HepG2 (cell line): ENCODE results near the gene USB1. TPM values are rescaled to one million over a fixed set of nuclear protein-coding genes. Genes with fewer than 3 reads are reported as not detected.

Experiments
- BRCA1 ChIP-seq: sonication (generic); formaldehyde crosslinking; IDR thresholded peaks from 2 replicates; pipeline ENCODE4 v1.4.0; 2020; ENCODE audit warnings: missing genetic modification reagents
- ELF4 ChIP-seq: sonication (generic); formaldehyde crosslinking; IDR thresholded peaks from 2 replicates; pipeline ENCODE4 v1.5.0; 2020; ENCODE audit warnings: missing genetic modification reagents, mild to moderate bottlenecking, moderate library complexity, borderline replicate concordance
- KMT2A ChIP-seq: sonication (generic); formaldehyde crosslinking; IDR thresholded peaks from 2 replicates; pipeline ENCODE4 v1.4.0; 2020; ENCODE audit warnings: missing genetic modification reagents
- U2AF1 ChIP-seq: fragments of 200-400 bp; formaldehyde crosslinking; optimal IDR thresholded peaks from 2 replicates; pipeline ENCODE3; 2017; ENCODE audit warnings: mild to moderate bottlenecking, low read depth, low read length
- USF2 ChIP-seq, 2 experiments: sonication (generic) in 1 of 2; formaldehyde crosslinking in 1 of 2; IDR thresholded peaks; 2 replicates each; pipeline versions ENCODE4 v1.5.1 to v1.6.1; 2011 to 2020; ENCODE audit warnings: borderline replicate concordance in 1 of 2, low read depth in 1 of 2, low read length in 1 of 2, mild to moderate bottlenecking in 1 of 2, missing genetic modification reagents in 1 of 2, moderate library complexity in 1 of 2
- XRCC5 ChIP-seq: fragments of 200-400 bp; formaldehyde crosslinking; optimal IDR thresholded peaks from 2 replicates; pipeline ENCODE3; 2017; ENCODE audit warnings: mild to moderate bottlenecking, low read length
- ZFP36L2 ChIP-seq: sonication (generic); formaldehyde crosslinking; IDR thresholded peaks from 2 replicates; pipeline ENCODE4 v1.4.0; 2020; ENCODE audit warnings: missing genetic modification reagents
- ZNF260 ChIP-seq: sonication (generic); formaldehyde crosslinking; IDR thresholded peaks from 2 replicates; pipeline ENCODE4 v1.4.0; 2020; ENCODE audit warnings: missing genetic modification reagents, low read depth, mild to moderate bottlenecking, borderline replicate concordance
- ZNF318 ChIP-seq: sonication (generic); formaldehyde crosslinking; IDR thresholded peaks from 2 replicates; pipeline ENCODE4 v1.4.0; 2020; ENCODE audit warnings: mild to moderate bottlenecking, missing genetic modification reagents
- ZNF329 ChIP-seq: sonication (generic); formaldehyde crosslinking; IDR thresholded peaks from 2 replicates; pipeline ENCODE4 v1.9.0; 2021; ENCODE audit warnings: low read depth, mild to moderate bottlenecking, missing genetic modification reagents
- ZNF496 ChIP-seq: sonication (generic); formaldehyde crosslinking; IDR thresholded peaks from 2 replicates; pipeline ENCODE4 v1.8.1; 2023; ENCODE audit warnings: mild to moderate bottlenecking, moderate library complexity, missing genetic modification reagents; ENCODE audit not compliant: insufficient replicate concordance
- ZNF720 ChIP-seq: sonication (generic); formaldehyde crosslinking; IDR thresholded peaks from 2 replicates; pipeline ENCODE4 v1.4.0; 2020; ENCODE audit warnings: missing genetic modification reagents
- ZNF790 ChIP-seq: sonication (generic); formaldehyde crosslinking; IDR thresholded peaks from 2 replicates; pipeline ENCODE4 v1.8.0; 2022; ENCODE audit warnings: missing genetic modification reagents, mild to moderate bottlenecking, borderline replicate concordance
- ZSCAN25 ChIP-seq: sonication (generic); formaldehyde crosslinking; IDR thresholded peaks from 2 replicates; pipeline ENCODE4 v1.8.0; 2022; ENCODE audit warnings: mild to moderate bottlenecking, missing genetic modification reagents
- polyA plus RNA-seq, 8 experiments: library from polyadenylated mRNA; depleted of rRNA in 3 of 8; stranded (reverse) in 7 of 8; unstranded in 1 of 8; fragments of >200 nt; fragmentation: Illumina TruSeq in 4 of 8; extraction: Trizol in 4 of 8; gene quantifications; 2 replicates each; pipeline versions ENCODE4 v1.2.1 to v1.2.3, GENCODE V29; 2011 to 2016; ENCODE audit warnings: low read depth in 4 of 8, missing spikeins in 1 of 8, mixed read lengths in 1 of 8; ENCODE audit not compliant: insufficient read depth in 1 of 8
- total RNA-seq, 5 experiments: library from RNA; depleted of rRNA; stranded (reverse); fragments of >200 nt; fragmentation: Illumina TruSeq; extraction: Trizol; gene quantifications; 2 replicates each; pipeline ENCODE4 v1.2.3, GENCODE V29; 2016; ENCODE audit warnings: low read depth in 1 of 5

Gene USB1
- total and polyA plus RNA-seq, 2 of the 13 experiments (the other 11 are each of a cell fraction or from before 2014, with no cell fraction given), result 16.7 to 65.4 TPM

GRCh38 chr16:58024486-58025350 is 23.5 kb downstream of the USB1 start (continued):
- peak; percentile 57; the same call in 1 of the 2 replicates for TF ChIP-seq ZNF318 (CRISPR knock-in tag)
- peak; percentile 71 for TF ChIP-seq KMT2A (CRISPR knock-in tag)
- no peak for TF ChIP-seq U2AF1
- no peak for TF ChIP-seq ZNF496 (CRISPR knock-in tag)
- no peak; the same call in 1 of the 2 replicates for TF ChIP-seq ZNF329 (CRISPR knock-in tag)
- TF ChIP-seq ELF4 (CRISPR knock-in tag), result peak; percentile 95; the same call in 1 of the 2 replicates
- no peak for TF ChIP-seq ZNF720 (CRISPR knock-in tag)
- TF ChIP-seq ZNF260, result no peak
- TF ChIP-seq BRCA1 (CRISPR knock-in tag), result no peak; the same call in none of the 2 replicates
- no peak for TF ChIP-seq ZFP36L2 (CRISPR knock-in tag)
- TF ChIP-seq ZNF790 (CRISPR knock-in tag), result no peak
- TF ChIP-seq XRCC5, result peak; percentile 92
- no peak for TF ChIP-seq USF2 (IDR thresholded peaks at IDR 0.05; ENCODE audit: low read depth, low read length)
- peak; percentile 49; the same call in 1 of the 2 replicates for TF ChIP-seq USF2 (CRISPR knock-in tag; IDR thresholded peaks at IDR 0.05; ENCODE audit: borderline replicate concordance)
- peak; percentile 86 for TF ChIP-seq ZSCAN25 (CRISPR knock-in tag)
